ENCODE measurements around the gene BMP7.

The BMP7 gene

DNA sequence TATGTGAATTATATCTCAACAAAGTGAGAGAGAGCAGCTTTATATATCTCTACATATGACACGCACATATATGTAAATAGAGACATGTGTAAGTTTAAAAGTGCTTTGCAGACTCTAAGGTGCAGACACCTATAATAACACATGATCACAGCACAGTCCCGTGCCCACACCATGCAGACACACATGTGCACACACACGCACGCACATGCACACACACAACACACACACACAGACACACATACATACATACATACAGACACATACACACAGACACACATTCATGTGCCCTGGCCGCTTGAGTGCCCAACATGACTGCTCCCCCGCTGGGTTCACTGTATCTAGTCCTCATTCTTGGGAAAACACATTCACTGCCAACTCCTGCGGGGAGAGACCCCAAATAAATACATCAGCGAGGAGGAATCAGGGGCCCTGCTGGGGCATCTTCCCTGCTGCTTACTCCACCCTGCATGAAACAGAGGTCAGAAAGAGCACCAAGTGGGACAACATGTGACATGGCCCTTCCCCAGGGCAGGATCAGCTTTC is 121.3 kb downstream of the BMP7 start:
- no peak for DNase-seq (ENCODE audit: low spot score)

GRCh38 chr20:57143173-57143572 is 123.3 kb downstream of the BMP7 start:
- no peak for DNase-seq (ENCODE audit: low spot score)

DNA sequence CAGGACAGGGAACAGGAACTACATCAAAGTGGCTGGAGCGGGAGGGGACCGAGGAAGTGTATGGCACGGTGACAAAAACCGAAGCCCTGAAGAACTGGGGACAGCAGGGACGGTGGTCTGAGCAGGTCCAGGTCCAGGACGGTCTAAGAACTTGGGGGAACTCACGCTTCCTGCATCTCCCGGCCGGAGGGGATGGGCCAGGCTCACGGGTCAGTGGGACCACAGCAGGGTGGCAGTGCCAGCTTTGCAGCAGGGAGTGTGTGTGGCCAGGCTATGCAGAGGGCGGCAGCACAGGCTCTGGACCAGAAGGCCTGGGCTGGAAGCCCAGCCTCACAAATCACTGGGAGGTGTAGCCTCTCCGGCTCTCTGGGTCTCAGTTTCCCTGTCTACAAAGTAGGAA is 123.8 kb downstream of the BMP7 start:
- DNase-seq (ENCODE audit: low spot score) = no peak

- DNase-seq (ENCODE audit: low spot score) = no peak
Observed at GRCh38 chr20:57141492-57141891, 124.9 kb downstream of the BMP7 start.

DNA sequence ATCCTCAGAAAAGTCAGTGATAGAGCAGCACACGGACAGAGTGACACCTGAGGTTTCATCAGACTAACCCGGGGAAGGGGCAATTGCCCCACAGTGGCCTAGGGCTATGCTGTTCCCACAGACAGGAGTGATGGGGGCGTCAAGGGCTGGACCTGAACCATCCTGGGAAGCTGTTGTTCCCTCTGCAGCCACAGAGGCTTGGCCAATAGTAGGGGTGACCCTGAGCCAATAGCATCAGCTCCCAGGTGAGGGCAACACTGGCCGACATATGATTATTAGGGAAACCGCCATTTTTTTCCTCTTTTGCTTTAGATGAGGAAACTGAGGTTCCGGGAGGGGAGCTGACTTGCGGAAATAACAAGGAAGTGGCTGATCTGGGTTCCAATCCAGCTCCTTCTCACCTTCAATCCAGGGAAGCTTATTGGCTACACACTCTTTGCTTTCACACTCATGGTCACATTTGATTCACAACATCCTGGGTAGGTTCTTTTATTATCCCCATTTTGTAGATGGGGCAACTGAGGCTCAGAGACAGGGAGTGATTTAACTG is 126.0 kb downstream of the BMP7 start:
- DNase-seq (ENCODE audit: low spot score) = no peak

- no peak for DNase-seq (ENCODE audit: low spot score)
Observed at GRCh38 chr20:57139342-57140093, 126.9 kb downstream of the BMP7 start.

- no peak for DNase-seq (ENCODE audit: low spot score)
Observed at GRCh38 chr20:57138198-57138995, 128.0 kb downstream of the BMP7 start.

DNA sequence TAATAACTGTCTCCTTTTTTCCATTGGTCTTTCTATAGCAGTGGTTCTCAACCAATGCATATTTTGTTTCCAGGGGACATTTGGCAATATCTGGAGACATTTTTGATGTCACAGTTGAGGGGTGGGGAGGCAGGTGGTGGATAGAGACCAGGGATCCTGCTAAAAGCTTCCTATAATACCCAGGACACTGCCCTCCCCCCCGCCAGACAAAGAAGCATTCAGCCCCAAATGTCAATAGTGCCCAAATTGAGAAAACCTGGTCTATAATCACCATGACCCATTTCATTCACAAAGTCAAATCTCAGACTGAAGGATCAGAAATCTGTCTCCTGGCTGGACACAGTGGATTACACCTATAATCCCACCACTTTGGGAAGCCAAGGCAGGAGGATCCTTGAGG is 128.8 kb downstream of the BMP7 start:
- DNase-seq (ENCODE audit: low spot score) = no peak

DNA sequence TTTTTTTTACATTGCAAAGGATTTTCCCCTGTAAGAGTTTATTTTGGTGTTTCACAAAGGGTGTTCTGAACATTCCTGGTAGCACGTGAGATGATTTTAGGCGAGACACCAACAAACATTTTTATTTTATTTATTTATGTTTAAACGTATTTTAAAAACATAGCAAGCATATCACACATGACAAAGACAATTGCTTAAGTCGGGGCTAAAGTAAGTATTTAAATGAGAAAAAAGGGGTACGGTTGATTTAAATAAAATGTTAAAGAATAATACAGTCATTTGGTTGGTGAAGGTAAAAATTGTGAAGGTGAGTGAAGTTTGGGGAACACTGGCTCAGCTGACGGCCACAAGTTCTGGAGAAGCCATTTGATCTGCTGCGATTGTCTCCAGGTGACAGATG is 129.7 kb downstream of the BMP7 start:
- DNase-seq (ENCODE audit: low spot score) = no peak

GRCh38 chr20:57135875-57136274 is 130.6 kb downstream of the BMP7 start:
- no peak for DNase-seq (ENCODE audit: low spot score)

- DNase-seq (ENCODE audit: low spot score) = no peak
Observed at GRCh38 chr20:57134804-57135203, 131.6 kb downstream of the BMP7 start.

DNA sequence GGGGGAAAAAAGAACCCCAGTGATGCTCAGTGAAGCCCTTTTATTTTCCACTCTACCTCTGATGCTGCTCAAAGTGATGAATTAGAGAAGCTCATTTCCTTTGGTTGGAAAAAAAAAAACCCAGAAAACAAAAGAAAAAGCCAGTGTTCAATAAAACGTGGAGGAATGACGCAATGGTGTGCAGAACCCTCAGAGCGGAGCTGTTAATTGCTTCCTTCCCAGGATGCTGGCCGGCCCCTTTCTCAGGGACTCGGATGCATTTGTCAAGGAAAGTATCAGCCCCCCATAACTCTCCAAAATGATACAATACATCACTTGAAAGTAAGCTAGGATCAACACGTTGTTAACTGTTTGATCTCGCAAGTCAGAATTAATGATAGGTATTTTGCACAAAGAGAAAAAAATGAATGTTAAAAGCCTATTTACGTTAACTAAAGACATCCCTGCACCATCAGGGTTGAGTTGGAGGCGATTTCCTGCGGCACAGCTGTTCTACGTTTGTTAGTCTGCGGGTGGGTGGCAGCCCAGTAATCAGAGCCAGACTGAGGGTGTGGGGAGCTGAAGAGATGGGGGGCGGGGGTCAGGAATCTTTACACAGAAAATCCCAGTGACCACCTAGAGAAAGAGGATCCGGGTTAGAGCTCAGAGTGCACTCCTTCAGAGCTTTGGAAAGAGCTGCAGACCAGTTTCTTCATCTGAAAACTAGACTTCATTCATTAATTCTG is 132.4 kb downstream of the BMP7 start:
- DNase-seq (ENCODE audit: low spot score) = no peak

DNA sequence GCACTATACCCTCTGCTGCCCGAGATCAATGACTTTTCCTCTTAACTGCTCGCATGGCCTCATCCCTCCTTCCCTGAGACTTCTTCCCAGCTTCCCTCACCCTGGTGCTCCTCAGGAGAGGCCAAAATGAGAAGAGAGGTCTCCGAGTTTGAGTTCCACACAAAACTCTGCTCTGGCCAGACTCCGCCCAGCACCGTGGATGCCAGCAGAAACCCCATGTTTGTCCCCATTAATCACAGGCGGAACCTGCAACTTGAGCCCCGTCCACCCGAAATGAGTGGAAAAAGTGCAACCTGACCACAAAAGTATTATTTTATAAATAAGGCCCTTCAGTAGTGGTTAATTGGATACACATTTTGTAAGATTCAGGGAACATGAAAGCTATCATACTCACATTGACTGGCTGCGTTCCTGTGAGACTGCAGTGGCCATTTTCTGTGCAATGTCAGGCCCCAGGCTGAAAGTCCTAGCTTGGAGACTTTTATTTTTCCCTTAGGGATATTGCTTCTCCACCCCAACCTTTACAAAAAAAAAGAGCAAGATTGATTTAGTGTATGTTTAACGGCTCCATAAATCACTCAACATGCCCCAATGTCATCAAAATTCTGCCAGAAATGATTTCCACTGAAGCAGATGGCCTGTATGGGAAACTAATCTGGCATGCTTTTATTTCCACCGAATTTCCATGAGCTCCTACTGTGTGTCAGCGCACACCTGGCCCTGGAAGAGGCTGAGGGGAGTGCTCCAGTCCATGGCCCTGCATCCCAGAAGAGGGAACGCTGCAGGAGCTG is 134.6 kb downstream of the BMP7 start:
- DNase-seq (ENCODE audit: low spot score) = no peak

- no peak for DNase-seq (ENCODE audit: low spot score)
Observed at GRCh38 chr20:57131077-57131476, 135.4 kb downstream of the BMP7 start.

- DNase-seq (ENCODE audit: low spot score) = no peak
Observed at GRCh38 chr20:57130160-57130772, 136.2 kb downstream of the BMP7 start.

DNA sequence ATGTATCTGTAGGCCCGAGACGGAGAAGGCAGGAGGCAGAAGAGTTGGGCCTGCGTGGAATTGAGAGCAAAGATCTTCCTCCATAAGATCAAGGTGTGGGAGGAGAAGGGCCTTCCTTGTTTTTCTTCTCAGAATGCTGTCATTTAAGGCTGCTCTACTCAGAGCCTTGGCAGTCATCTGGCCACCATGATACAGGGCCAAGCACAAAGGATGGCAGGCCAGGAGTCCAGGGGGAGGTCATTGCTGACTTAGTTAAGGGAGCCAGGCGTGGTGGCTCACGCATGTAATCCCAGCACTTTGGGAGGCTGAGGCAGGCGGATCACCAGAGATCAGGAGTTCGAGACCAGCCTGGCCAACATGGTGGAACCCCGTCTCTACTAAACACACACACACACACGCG is 137.1 kb downstream of the BMP7 start:
- no peak for DNase-seq (ENCODE audit: low spot score)

- no peak for DNase-seq (ENCODE audit: low spot score)
Observed at GRCh38 chr20:57128044-57128757, 138.2 kb downstream of the BMP7 start.

DNA sequence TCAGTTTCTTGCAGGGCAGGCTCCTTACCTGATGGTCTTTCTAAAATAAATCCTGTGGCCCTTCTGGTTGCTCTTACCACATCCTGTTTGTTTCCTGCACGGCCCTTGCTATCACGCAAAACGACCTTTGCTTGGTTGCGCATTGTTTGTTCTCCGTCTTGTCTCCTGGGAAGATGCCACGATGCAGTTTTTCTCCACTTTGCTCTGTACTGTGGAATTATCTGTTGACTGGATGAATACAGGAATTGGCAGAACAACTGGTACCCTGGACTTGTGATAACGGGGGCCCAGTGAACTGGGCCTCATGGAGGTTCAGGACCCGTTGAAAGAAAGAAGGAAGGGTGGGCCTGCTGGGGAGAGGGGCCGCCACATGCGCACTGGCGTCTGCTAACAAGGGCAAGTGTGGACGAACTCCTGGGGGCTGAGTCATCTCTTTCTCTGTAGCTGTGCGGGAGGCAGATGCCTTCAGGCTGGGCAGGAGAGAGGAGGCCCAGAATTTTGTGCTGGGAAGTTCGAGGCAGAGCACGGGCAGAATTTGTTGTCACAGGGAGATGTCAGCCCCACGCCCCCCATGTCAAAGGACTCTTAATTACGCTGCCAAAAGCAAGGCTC is 139.9 kb downstream of the BMP7 start:
- no peak for DNase-seq (ENCODE audit: low spot score)

- DNase-seq (ENCODE audit: low spot score) = no peak
Observed at GRCh38 chr20:57124800-57125517, 141.5 kb downstream of the BMP7 start.

Data from ecto neural progenitor cell (in vitro differentiated cells).